Measurements from ENCODE around the gene PPDPF.

- no peak for TF ChIP-seq CTCF (IDR thresholded peaks at IDR 0.05)
- TF ChIP-seq POLR2A (IDR thresholded peaks at IDR 0.05), result no peak
Measured at GRCh38 chr20:63497946-63498935, 22.3 kb upstream of the PPDPF start.

Measured in uterus (tissue), 2 donors.